Measurements from ENCODE around the gene FAM193A.

FAM193A gene

DNA sequence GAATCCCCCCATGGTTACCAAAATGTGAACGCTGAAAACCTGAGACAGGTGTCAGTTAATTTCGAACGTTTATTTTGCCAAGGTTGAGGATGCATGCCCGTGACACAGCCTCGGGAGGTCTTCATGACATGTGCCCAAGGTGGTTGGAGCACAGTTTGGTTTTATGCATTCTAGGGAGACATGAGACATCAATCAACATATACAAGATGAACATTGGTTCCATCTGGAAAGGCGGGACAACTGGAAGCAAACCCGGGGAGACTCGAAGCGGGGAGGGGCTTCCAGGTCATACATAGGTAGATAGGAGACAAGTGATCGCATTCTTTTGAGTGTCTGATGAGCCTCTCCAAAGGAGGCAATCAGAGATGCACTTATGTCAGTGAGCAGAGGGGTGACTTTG is 245.5 kb downstream of the FAM193A start:
- DNase-seq (ENCODE audit: low read depth in 2 of 2), result no peak
- TF ChIP-seq, protein P1, sequence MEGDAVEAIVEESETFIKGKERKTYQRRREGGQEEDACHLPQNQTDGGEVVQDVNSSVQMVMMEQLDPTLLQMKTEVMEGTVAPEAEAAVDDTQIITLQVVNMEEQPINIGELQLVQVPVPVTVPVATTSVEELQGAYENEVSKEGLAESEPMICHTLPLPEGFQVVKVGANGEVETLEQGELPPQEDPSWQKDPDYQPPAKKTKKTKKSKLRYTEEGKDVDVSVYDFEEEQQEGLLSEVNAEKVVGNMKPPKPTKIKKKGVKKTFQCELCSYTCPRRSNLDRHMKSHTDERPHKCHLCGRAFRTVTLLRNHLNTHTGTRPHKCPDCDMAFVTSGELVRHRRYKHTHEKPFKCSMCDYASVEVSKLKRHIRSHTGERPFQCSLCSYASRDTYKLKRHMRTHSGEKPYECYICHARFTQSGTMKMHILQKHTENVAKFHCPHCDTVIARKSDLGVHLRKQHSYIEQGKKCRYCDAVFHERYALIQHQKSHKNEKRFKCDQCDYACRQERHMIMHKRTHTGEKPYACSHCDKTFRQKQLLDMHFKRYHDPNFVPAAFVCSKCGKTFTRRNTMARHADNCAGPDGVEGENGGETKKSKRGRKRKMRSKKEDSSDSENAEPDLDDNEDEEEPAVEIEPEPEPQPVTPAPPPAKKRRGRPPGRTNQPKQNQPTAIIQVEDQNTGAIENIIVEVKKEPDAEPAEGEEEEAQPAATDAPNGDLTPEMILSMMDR (IDR thresholded peaks at IDR 0.05; ENCODE audit: low read depth, low read length), result no peak
- no peak overlapping the region for H3K4me3 ChIP-seq (replicated peaks in 1 of 2; ENCODE audit: low read depth in 2 of 2, low read length in 2 of 2)

All from cardiac fibroblast (primary cell).